ENCODE measurements around the gene KMT2D.

Gene KMT2D

DNA sequence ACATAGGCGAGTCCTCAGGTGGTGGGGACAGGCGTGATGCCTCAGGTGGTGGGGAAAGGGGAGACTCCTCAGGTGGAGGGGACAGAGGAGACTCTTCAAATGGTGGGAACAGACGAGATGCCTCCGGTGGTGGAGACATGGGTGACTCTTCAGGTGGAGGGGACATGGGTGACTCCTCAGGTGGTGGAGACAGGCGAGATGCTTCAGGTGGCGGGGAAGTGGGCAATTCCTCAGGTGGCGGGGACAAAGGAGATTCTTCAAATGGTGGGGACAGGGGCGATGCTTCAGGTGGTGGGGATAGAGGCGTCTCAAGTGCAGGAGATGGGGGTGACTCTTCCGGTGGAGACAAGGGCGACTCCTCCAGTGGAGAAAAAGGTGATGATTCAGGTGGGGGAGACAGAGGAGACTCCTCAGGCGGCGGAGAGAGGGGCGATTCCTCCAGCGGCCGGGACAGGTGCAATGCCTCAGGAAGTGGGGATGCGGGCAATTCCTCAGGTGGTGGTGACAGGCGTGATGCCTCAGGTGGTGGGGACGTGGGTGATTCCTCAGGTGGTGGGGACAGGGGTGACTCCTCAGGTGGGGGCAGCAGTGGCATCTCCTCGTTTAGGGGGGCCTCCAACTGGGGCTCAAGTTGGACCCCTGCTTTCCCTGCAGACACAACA, 8.7 kb downstream of the KMT2D start:
- no peak for DNase-seq

DNA sequence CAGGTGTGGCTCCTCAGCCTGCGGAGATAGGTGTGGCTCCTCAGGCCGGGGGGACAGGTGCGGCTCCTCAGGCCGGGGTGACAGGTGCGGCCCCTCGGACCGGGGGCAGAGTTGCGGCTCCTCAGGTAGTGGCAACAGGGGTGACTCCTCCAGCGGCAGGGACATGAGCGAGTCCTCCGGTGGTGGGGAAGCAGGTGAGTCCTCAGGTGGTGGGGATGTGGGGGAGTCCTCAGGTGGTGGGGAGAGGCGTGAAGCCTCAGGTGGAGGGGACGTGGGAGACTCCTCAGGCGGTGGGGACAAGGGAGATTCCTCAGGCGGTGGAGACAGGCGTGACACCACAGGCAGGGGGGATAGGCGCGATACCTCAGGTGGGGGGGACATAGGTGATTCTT, 9.2 kb downstream of the KMT2D start:
- DNase-seq = no peak

DNA sequence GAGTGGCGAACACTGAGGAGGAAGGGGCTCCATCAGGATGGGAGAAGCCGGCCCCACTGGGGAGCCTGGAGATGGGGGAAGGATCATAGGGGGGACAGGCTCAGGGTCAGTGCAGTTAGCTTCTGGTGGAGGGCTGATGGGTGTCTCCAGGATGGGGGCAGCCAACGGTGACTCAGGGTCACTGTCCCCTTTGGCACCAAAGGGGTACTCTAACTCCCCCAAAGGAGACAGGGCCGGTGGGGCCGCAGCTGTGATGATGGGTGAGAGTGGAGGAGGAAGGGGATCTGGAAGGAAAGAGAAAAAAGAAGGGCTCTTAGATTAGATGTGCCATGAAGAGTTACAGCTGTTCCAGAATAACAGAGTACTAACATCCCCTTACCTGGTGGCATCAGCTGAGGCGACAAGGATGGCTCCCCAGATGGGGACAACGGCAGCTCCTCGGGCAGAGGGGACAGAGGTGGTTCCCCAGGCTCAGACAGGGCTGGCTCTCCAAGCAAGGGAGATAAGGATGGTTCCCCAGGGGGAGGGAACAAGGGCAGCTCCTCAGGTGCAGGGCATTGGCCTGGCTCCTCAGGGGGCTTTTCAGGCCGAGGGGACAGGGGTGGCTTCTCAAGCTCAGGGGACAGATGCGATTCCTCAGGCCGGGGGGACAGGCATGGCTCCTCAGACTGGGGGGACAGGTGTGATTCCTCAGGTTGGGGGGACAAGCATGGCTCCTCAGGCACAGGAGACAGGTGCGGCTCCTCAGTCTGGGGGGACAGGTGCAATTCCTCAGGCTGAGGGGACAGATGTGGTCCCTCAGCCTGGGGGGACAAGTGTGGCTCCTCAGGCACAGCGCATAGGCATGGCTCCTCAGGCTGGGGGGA, 9.9 kb downstream of the KMT2D start:
- DNase-seq = no peak

DNA sequence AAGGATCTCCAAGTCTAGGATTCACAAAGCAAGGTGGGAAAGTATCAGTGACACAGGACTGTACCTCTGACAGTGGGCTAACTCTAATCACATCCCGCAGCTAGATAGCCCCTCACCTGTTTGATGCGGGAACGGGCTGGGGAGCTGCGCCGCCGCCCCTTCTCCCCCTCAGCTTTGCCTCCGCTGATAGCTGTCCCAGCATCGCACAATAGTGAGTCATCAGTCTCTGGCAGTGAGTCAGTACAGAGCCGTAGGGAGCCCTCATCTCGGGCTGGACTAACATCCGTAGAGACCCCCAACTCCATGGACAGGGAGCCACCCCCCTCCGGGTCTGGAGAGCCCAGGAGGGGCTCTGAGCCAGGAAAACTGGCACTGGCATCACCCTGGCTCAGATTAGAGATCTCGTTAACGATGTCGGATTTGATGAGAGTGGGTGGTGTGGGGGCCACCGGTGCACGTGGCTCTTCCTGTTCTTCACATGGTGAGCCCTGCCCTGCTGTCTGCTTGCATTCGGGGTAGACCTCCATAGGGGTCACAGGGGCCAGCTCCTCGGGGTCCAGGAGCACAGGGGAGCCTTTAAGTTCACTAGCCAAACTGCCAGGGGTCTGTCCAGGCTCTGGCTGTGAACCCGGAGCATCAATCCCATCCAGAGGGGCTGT, 10.9 kb downstream of the KMT2D start:
- no peak for DNase-seq

DNA sequence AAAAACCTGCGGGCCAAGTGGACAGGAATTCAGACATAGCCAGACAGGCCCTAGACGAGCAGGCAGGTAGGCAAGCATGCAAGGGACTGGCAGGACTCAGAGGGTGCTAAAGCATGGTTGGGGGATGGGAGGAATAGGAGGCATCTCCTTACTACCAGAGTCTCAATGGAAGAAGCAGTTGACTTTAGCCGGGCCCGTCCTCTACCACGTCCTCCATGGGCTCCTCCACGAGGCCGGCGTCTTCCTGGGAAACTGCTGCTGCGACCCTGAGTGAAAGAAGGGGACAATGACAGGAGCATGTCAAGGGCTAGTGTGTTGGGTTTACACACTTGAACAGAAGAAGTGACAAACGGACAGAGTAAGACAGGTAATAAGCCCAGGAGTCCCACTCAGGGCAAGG, 11.6 kb downstream of the KMT2D start:
- DNase-seq = no peak

DNA sequence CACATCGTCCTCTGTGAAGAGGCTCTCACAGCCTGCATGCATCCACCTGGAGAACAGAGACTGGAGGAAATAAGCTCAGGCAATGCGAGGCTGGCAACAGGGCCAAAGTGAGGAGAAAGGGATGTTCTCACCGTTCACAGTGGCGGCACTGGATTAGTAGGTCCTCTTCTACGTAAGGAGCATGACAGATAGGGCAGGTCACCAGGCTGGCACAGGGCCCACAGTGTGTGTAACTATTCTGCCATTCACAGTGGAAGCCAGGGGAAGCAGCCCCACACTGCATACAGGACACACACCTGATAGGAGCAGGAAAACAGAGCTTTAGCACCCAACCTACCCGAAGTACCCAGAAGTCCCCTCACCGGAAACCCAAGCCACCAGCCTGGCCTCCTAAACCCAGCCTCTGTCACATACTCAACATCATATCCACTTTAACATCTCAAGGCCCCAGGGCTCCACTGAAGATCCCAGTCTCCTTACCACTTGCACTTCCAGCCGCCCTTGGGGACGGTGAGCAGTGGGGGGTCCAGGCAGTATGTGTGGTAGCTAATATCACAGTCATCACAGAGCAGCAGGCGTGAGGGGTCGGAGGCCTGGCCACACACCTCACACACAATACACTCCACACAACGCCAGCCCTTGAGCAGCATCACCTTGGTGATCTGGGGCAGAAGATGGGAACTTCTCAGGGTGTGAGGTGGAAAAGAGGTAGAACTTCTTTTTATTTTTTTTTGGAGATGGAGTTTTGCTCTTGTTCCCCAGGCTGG, 14.3 kb downstream of the KMT2D start:
- DNase-seq = no peak

DNA sequence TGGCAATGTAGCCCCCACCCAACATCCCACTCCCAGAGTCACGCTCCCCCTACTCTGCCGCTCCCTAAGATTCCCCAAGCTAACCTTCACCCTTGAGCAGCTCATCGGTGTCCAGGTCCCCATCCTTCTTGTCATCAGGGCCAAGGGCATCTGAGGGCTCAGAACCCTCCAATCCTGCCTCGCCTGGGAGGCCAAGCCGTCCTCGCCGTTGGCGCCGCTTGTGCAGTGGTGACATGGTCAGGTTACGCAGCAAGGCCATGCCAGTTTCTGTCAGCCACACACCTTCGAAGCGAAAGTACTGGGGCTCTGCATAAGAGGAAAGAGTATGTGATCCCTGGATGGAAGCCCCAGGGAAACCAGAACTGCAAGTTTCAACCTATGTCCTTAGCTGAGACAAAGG, 15.9 kb downstream of the KMT2D start:
- no peak for DNase-seq

DNA sequence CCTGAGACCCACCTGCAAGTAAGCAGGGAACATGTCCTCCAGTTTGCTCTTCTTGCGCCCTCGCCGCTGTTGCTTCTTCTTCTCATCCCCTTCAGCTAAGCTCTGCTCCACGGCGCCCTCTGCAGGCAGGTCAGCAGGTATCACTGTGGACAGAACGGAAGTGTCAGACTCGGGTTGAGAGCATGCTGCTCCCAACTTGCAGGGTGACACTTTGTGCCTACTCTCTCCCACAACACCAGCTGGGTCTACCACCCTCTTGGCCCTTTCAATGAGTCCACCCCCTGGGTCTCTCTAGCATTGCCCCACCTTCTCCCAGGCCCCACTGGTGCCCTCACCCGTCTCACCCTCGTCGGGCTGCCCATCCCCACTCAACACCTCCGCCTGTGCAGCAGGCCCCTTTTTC, 16.7 kb downstream of the KMT2D start:
- DNase-seq = no peak

DNA sequence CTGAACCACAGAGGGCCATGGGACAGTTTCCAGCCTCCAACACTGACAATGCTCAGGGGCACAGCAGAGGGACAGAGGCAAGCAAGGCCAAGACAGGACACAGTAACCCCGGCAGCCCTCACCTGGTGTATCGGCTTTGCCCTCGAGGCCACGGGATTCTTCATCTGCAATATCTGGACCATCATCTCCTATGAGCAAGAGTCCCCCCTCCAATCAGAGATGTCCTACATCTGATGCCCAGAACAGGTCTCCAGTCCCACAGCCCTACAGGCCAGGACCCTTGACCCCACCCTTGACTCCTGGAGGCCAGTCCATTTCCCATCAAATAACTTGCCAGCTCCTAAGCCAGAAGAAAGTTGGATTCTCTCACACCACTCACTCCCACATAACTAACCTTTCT, 17.4 kb downstream of the KMT2D start:
- DNase-seq = no peak

DNA sequence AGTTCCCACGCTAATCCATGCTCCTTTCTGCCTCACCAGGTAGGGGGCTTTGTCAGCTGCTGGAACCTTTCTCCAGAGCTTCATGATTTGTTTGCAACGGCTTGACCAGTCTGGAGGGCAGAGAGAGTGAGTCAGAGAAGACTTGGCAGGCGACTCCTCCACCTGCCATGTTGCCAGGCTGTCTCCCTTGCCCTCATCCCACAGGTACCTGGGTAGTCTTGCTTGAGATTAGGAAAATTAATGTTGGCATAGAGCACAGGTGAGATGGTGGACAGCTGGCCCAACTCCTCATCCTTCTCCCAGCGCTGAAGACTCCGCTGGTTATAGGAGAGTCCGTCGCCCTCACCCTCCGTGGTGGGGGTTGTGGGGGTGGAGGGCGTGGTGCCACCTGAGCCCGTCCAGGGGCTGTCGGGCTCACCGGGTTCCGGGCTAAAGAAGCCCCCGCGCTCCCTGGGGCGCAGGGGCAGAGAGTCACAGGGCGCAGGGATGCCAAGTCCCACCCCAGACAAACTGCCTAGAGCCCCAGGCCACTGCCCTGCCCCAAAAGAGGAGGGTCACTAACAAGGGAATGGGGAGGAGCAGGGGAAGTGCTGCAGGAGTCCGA, 18.6 kb downstream of the KMT2D start:
- no peak for DNase-seq

DNA sequence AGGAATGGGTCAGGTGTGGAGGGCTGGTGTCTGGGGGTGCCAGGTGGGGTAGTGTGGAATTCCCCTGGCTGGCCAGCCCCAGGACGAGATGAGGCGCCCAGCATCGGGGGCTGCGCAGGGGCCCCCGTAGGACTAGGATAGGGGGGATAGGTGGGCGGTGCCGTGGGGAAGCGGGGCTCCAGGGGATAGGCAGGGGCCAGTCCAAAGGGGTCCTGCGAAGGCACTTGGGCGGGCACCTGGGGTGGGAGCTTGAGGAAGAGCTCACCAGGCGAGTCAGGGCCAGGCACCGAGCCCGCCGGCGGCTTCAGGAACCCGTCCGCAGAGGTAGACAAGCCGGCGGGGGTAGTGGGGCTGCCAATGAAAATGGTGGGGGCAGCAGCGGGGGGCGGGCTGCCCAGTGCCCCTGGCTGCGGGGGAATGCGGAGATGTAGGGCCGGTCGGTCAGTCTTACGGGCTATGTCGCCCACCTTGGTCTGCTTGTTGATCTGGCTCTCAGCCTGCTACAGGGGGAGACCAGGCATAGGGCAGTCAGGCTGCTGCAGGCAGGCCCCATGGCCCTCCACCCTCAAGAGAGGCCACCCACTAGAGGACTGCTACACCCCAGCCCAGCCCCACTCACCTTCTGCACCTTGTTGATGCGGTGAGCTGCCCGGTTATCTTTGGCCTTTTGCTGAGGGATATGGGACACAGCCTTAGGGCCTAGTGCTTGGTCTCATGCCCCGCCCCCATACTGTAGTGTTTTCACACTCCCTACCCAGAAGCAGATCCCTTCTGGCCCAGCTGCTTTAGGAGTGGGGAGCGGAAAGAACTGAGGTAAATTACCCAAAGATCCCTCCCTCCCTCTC, 19.3 kb downstream of the KMT2D start:
- DNase-seq = no peak

DNA sequence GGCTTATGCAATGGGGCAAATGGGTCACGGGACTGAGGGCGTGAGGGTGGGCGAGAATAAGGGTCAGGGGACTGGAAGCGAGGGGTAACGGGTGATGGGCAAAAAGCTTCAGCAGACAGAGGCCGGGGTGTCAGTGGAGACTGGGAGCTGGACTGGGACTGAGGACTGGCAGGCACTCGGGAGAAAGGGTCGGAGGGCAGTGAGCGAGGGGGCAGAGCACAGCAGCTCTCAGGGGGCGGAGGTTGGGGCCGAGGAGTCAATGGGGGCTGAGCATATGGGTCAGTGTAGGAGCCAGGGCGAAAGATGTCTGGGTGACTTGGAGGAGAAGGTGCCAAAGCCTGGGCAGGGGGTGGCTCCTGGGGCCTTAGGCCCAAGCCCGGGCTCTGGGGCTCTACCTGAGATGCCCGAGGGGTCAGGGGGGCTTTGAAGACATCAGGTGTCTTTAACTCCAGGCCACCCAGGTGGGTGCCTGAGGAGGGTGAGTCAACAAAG, 20.2 kb downstream of the KMT2D start:
- DNase-seq = no peak

DNA sequence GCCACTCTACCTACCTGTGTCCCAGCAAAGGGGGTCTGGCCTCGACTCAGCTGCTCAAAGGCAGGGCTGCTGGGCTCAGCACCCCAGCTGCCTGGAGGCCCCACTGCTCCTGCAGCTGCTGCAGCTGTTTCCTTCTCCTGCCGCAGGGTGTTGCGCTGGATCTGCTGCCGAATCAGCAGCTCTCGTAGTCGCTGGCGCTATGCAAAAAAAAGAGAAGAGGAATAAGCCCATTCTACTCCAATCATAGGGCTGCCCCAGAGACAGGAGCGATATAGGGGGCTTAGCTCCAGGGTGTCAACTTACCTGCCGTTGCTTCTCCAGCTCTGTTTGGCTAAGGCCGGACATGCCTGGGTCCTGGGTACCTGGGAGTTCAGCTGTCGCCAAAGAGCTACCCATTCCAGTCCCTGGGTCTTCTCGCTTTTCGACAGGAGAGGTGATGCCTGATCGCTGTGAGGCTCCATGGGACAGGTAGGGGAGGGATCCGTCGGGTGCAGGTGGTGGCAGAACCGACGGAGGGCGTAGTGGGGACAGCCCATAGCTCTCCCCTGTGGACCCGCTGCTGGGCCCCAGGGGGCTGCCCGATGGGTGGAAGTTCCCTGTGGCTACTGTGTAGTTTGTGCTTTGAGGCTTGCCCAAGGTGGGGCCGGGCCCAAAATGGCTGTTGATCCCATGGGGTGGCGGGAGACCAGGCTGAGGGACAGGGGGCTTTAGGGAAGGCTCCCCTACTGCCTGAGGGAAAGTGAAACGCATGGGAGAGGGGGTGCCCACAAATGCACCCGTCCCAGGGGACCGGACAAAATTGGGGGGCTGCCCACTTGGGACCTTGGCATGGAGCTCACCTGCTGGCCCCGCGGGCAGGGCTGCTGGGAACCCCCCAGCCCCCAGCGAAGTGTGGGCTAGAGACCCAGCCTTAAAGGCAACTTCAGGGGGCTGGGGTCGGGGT, 20.9 kb downstream of the KMT2D start:
- no peak for DNase-seq

DNA sequence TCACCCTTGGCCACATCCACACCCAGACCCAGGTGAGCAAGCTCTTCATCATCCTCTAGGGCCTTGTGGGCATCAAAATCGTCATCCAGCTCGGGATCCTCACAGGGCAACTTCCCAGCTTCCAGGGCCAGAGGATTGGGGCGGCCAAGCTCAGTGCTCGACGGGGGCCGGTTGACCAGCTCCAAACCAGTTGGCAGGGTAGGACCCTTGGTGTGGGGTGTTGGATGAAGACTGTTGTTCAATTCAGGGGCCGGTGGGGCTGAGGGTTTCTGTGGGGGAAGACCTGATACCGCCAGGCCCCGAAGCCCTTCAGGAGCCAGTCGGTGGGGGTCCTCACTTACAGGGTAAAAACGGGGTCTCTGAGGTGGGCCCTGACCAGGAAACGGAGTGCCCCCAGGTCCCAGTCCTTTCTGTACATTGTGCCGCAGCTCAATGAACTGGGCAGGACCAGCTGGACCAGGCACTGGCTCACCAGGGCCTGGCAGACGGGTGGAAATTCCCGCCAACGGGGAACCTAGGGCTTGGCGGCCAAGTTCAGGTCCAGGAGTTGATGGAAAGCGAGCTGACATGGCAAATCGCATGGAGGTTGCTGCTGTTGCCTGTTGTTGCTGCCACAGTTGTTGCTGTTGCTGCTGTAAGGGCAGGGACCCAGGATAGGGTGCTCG, 22.2 kb downstream of the KMT2D start:
- DNase-seq = no peak

DNA sequence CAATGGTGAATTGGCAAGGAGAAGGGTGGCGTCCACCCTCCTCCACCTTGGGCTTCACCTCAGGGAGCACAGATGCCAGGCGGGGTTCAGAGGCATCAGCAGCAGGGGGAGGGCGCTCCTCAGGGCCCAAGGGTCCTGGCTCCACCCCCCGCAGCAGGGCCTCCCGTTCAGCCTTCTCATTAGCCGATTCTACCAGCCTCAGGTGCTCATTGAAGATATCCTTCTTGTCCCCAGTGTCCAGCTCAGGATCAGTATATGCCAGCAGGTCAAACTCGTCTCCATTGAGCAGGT, 22.7 kb downstream of the KMT2D start:
- DNase-seq = no peak

DNA sequence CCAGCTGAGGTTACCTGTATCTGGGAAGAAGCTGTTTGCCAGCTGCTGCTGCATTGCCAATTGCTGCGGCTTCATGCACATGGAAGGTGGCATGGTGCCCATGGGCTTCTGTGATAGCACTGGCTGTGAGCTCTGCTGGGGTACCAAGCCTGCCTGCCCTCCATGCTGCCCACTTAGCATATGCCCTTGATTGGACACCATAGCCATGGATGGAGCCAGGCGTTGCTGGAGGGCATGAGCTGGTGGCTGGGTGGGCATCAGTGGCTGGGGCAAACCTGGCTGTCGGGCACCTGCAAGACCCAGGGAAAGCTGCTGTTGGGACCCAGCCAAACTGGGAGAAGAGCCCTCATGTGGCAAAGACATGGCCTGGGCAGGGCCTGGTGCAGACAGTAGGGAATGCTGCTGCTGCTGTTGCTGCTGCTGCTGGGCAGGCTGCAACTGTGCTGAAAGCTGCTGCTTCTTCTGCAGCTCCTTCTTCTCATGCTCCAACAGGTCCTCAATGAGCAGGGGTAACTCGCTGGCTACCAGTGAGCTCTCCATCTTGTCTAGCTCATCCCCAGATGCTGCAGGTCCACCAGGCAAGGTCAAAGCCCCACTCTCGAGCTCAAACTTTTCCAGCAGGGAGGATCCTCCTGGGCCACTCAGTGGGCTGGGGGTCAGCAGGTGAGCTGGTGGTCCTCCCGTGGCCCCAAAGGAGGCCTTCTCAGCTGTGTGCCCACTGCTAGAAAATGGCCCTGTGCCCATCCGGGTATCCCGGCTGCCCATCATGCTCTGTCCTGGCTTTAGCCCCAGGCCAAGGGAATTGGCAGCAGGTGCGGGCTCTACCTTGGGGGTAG, 23.3 kb downstream of the KMT2D start:
- no peak for DNase-seq

DNA sequence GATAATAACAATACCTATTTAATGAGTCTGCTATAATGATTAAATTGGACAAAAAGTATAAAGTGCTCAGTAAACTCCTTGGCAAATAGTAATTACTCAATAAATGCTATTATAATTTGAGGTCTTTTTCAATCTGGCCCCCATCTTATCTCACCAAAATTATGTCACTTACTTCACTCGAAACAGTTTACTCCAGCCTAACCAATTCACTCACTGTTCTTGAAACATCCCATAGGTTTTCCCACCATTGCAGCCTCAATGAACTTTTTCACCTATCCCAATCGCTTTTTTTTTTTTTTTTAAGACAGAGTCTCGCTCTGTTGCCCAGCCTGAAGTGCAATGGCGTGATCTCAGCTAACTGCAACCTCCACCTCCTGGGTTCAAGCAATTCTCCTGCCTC, 24.6 kb downstream of the KMT2D start:
- no peak for DNase-seq

DNA sequence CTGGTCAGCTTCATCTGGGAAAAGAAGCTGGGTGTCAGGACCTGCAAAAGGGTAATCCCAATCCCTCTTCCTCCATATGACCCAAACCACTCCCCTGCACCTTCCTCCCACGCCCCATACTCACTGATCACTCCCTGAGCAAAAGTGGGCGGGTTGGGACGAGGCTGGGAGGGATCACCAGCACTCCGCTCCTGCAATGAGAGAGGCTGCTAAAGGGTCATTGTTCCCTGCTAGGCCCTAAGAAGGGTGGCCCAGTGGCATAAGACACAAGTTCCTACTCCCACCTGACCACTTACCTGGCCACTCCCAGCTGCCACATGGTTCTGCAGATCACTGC, 26.3 kb downstream of the KMT2D start:
- DNase-seq = no peak

DNA sequence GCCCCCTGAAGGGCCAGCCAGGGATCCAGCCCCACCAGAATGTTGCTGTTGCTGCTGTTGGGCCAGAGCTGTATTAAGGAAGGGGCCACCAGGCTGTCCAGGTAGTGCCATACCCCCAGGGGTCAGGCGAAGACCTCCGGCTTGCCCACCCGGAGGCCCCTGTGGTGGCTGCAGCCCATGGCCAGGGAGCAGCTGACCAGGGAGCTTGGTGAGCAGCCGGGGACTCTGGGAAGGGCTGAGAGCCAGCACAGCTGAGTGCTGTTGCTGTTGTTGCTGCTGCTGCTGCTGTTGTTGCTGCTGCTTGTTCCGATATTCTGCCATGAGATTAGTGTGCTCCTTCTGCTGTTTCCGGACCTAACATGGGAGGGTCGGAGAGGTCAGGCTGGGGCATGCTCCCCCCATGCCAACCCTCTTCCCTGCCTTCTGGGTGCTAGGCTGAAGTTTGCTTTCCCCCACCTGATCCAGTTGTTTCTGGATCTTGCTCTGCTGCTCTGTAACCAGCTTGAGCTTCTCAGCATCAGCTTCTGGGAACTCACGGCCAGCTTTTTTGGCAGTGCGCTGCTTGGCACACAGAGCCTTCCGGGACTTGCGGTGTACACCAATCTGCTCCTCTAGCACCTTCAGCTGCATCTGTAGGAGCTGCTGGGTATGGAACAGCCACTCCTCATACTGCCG, 26.8 kb downstream of the KMT2D start:
- no peak for DNase-seq

Measured in NCI-H2107 (cell line).